HepG2 (cell line): Measurements from ENCODE around the gene HAPLN2.

Source experiments
- CBX5 ChIP-seq: sonication (generic); formaldehyde crosslinking; IDR thresholded peaks from 2 replicates; pipeline ENCODE4 v1.4.0; 2020; ENCODE audit warnings: missing genetic modification reagents, borderline replicate concordance
- GLI4 ChIP-seq: sonication (generic); formaldehyde crosslinking; IDR thresholded peaks from 2 replicates; pipeline ENCODE4 v1.5.1; 2020; ENCODE audit warnings: missing genetic modification reagents, mild to moderate bottlenecking, moderate library complexity, borderline replicate concordance
- SNAPC2 ChIP-seq: sonication (generic); formaldehyde crosslinking; IDR thresholded peaks from 2 replicates; pipeline ENCODE4 v1.8.1; 2022; ENCODE audit warnings: mild to moderate bottlenecking, missing genetic modification reagents
- THYN1 ChIP-seq: sonication (generic); formaldehyde crosslinking; IDR thresholded peaks from 2 replicates; pipeline ENCODE4 v1.8.1; 2023; ENCODE audit warnings: low read depth, mild to moderate bottlenecking, moderate library complexity, missing genetic modification reagents, borderline replicate concordance
- ZNF564 ChIP-seq: sonication (generic); formaldehyde crosslinking; IDR thresholded peaks from 2 replicates; pipeline ENCODE4 v1.8.1; 2023; ENCODE audit warnings: mild to moderate bottlenecking, missing genetic modification reagents

DNA sequence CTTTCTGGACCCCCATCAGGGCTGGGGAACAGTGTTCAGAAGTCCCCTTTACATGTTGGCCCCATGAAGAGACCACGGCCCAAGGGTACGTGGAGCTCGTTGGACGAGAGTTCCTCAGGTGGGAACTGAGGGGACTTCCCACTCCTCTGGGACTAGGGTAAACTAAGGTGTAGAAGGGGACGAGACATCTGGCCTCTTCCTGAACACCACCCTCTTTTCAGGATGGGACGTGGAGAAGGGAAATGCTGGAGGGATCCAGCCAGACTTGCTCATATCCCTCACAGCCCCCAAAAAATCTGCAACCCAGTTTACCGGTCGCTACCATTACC lies 25.6 kb upstream of the HAPLN2 start:
- TF ChIP-seq THYN1 (CRISPR knock-in tag): no peak
- no peak for TF ChIP-seq SNAPC2 (CRISPR knock-in tag)
- no peak for TF ChIP-seq GLI4
- TF ChIP-seq CBX5 (CRISPR knock-in tag): no peak
- TF ChIP-seq ZNF564: no peak
